ENCODE measurements around the gene ST6GALNAC5. TPM values are rescaled to one million over a fixed set of nuclear protein-coding genes. Genes with fewer than 3 reads are reported as not detected.

The ST6GALNAC5 gene
- total and polyA plus RNA-seq, 3 experiments from 2014 or later: not detected

GRCh38 chr1:76929136-76929535, 61.9 kb downstream of the ST6GALNAC5 start:
- Histone ChIP-seq H3K27me3 (ENCODE audit: insufficient read depth, low read length, poor library complexity, severe bottlenecking) (no peaks in the 10 kb centered on the region), H3K4me1 (ENCODE audit: insufficient read depth, low read length) (no peaks in the 10 kb centered on the region), H3K27ac (ENCODE audit: low read depth, low read length) (no peak overlapping the region), H3K4me3 (ENCODE audit: low read length) (no peak overlapping the region), H3K9me3 (ENCODE audit: low read length) (no peaks in the 10 kb centered on the region), H3K36me3 (ENCODE audit: insufficient read depth, low read length) (no peaks in the 10 kb centered on the region)
- Mint-ChIP-seq H3K27ac (no peak overlapping the region), H3K4me3 (no peak overlapping the region), H3K36me3 (no peaks in the 10 kb centered on the region), H3K4me1 (no peaks in the 10 kb centered on the region), H3K9me3 (peaks cover 2 to 10% (median 7%) of the 10 kb centered on the region in 5 donors), H3K27me3 (peaks cover 2 to 24% of the 10 kb centered on the region in 2 donors)
- CTCF ChIA-PET: no interaction called here
- no peak for DNase-seq
- POLR2A ChIA-PET: no interaction called here

DNA sequence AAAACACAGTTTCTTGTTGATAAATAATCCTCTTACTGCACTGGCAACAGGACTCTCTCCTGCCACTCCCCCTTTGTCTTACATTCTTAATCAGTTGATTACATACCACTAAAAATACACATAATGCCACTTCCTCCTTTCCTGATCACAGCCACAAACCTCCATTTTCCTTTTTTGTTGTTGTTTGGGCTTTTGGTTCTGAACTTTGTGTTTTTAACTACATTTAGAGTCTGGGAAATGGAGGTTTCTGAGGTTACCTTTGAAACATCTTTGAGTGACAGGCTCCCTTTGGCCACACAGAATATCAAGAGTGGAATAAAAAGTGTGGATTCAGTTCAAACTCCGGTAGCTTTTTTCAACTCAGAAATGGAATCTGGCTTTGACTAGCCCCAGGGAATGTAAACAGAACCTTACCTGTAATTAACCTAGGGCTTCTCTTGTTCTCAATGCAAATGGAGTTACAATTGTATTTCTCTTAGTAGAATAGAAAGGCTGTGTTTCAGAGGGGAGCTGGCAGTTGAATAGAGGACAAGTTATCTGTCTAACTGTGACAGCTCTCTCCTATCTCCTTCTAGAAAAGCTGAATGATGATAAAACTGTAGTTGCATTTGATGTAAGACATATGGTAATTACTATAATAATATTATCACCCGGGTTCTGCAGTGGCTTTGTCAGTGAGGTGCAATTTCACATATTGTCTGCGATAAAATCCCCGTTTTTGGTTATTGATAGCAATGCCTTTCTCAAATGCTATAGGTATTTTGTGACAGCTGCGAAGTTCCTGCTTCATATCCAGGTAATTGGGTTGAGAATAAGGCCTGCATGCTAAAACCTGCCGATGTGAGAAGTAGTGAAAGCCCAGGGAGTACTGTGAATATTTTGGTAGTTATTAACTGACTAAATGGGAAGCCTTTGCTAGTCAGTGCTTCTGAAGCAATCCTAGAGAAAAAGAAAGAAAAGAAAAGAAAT, 66.9 kb downstream of the ST6GALNAC5 start:
- H3K9me3 ChIP-seq (ENCODE audit: low read length): no peaks in the 10 kb centered on the region
- POLR2A ChIA-PET: no interaction called here
- no peaks in the 10 kb centered on the region for H3K4me1 Mint-ChIP-seq
- H3K4me3 ChIP-seq (ENCODE audit: low read length): no peak overlapping the region
- H3K36me3 ChIP-seq (ENCODE audit: insufficient read depth, low read length): no peaks in the 10 kb centered on the region
- peaks cover 3 to 22% of the 10 kb centered on the region in 2 donors for H3K27me3 Mint-ChIP-seq
- no peak for DNase-seq
- no peak overlapping the region for H3K4me3 Mint-ChIP-seq
- no peaks in the 10 kb centered on the region for H3K4me1 ChIP-seq (ENCODE audit: insufficient read depth, low read length)
- no peaks in the 10 kb centered on the region for H3K27me3 ChIP-seq (ENCODE audit: insufficient read depth, low read length, poor library complexity, severe bottlenecking)
- CTCF ChIA-PET: no interaction called here
- H3K27ac Mint-ChIP-seq: no peak overlapping the region
- no peak overlapping the region for H3K27ac ChIP-seq (ENCODE audit: low read depth, low read length)
- H3K36me3 Mint-ChIP-seq: no peaks in the 10 kb centered on the region
- peaks cover 2 to 10% (median 7%) of the 10 kb centered on the region in 5 donors for H3K9me3 Mint-ChIP-seq

DNA sequence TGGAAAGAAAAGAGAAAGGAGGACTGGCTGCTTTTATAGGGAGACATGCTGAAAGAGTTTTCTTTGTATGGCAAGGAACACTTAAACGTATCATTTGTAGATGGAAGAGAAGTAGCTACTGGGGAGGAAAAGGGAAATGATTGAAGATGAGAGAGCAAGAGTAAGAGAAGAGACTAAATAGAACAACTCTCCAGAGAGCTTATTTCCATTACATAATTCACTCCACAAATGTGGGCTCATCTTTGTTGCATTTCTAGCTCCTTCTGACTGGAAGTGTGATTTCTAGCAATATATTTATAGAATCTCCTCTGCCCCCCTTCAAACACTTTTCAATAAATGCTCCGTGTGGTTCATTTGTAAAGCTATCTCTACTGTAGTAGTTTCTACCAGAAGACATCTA, 71.0 kb downstream of the ST6GALNAC5 start:
- ChIA-PET POLR2A (no interaction called here), CTCF (no interaction called here)
- Histone ChIP-seq H3K36me3 (ENCODE audit: insufficient read depth, low read length) (no peaks in the 10 kb centered on the region), H3K27ac (ENCODE audit: low read depth, low read length) (no peak overlapping the region), H3K4me1 (ENCODE audit: insufficient read depth, low read length) (no peaks in the 10 kb centered on the region), H3K4me3 (ENCODE audit: low read length) (no peak overlapping the region), H3K27me3 (ENCODE audit: insufficient read depth, low read length, poor library complexity, severe bottlenecking) (no peaks in the 10 kb centered on the region), H3K9me3 (ENCODE audit: low read length) (no peaks in the 10 kb centered on the region)
- Mint-ChIP-seq H3K9me3 (no peaks in the 10 kb centered on the region), H3K36me3 (no peaks in the 10 kb centered on the region), H3K27ac (no peak overlapping the region), H3K4me1 (no peaks in the 10 kb centered on the region), H3K27me3 (peaks cover 1 to 3% of the 10 kb centered on the region in 2 donors), H3K4me3 (no peak overlapping the region)
- no peak for DNase-seq

DNA sequence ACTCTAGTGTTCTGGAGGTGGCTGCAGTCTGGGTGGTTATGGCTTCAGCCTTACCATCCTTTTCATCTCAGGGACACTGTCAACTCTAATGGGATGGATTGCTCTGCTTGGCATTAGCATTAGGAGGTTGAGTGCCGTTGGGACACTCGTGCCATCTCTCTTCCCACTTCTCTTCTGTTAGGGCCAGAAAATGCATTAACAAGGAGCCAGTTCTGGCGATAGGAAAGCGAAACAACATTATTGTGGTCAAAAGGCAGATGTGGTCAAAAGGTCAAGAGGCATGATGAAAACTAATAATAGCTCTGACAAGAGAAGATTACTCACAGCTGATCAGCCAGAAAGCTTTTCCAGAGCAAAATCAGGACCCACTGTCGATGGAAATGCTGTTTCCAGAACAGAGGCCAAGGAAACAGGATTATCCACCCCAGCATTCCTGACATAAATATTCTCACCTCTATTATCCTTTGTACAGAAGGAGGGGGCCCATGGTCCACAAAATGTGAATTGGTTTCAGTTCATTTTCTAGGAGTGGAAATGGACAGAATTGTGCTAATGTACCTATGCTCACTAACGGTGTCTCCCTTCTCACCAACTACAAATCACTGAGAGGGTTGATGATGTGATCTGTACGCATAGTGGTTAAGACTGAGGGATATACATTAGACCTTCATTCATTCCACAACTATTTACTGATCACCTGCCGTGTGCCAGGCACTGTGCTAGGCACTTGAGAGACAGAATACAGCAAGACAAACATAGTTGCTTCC, 72.0 kb downstream of the ST6GALNAC5 start:
- no peaks in the 10 kb centered on the region for H3K4me1 Mint-ChIP-seq
- ChIA-PET POLR2A (no interaction called here), CTCF (no interaction called here)
- no peak for DNase-seq
- H3K9me3 ChIP-seq (ENCODE audit: low read length): no peaks in the 10 kb centered on the region
- H3K27me3 Mint-ChIP-seq: peaks cover 1 to 3% of the 10 kb centered on the region in 2 donors
- no peak overlapping the region for H3K4me3 Mint-ChIP-seq
- no peaks in the 10 kb centered on the region for H3K9me3 Mint-ChIP-seq
- H3K27ac Mint-ChIP-seq: no peak overlapping the region
- no peaks in the 10 kb centered on the region for H3K4me1 ChIP-seq (ENCODE audit: insufficient read depth, low read length)
- no peaks in the 10 kb centered on the region for H3K27me3 ChIP-seq (ENCODE audit: insufficient read depth, low read length, poor library complexity, severe bottlenecking)
- H3K4me3 ChIP-seq (ENCODE audit: low read length): no peak overlapping the region
- H3K27ac ChIP-seq (ENCODE audit: low read depth, low read length): no peak overlapping the region
- no peaks in the 10 kb centered on the region for H3K36me3 Mint-ChIP-seq
- H3K36me3 ChIP-seq (ENCODE audit: insufficient read depth, low read length): no peaks in the 10 kb centered on the region

DNA sequence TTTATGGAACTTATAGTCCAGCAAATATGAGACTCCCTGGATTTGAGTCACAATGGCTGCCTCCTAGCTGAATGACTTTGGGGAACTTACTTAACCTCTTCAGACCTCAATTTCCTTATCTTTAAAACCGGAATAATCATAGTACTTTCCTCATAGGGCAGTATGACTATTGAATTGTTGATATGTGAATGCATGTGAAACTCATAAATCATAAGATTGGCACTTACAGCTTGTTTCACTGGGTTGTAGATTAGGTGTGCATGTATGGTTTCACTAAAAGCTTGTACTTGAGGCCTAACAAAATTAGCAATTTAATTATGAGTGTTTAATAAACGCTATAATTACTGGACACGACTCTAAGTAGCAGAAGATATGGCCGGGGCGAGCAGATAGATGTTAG, 72.5 kb downstream of the ST6GALNAC5 start:
- Histone ChIP-seq H3K27ac (ENCODE audit: low read depth, low read length) (no peak overlapping the region), H3K4me1 (ENCODE audit: insufficient read depth, low read length) (no peaks in the 10 kb centered on the region), H3K4me3 (ENCODE audit: low read length) (no peak overlapping the region), H3K9me3 (ENCODE audit: low read length) (no peaks in the 10 kb centered on the region), H3K27me3 (ENCODE audit: insufficient read depth, low read length, poor library complexity, severe bottlenecking) (no peaks in the 10 kb centered on the region), H3K36me3 (ENCODE audit: insufficient read depth, low read length) (no peaks in the 10 kb centered on the region)
- no peak for DNase-seq
- no peaks in the 10 kb centered on the region for H3K36me3 Mint-ChIP-seq
- no peak overlapping the region for H3K27ac Mint-ChIP-seq
- H3K4me1 Mint-ChIP-seq: no peaks in the 10 kb centered on the region
- H3K9me3 Mint-ChIP-seq: no peaks in the 10 kb centered on the region
- ChIA-PET CTCF (no interaction called here), POLR2A (no interaction called here)
- H3K27me3 Mint-ChIP-seq: peaks cover 0 to 3% of the 10 kb centered on the region in 2 donors
- H3K4me3 Mint-ChIP-seq: no peak overlapping the region

- H3K9me3 Mint-ChIP-seq: no peaks in the 10 kb centered on the region
- H3K4me1 Mint-ChIP-seq: no peaks in the 10 kb centered on the region
- Histone ChIP-seq H3K27ac (ENCODE audit: low read depth, low read length) (no peak overlapping the region), H3K27me3 (ENCODE audit: insufficient read depth, low read length, poor library complexity, severe bottlenecking) (no peaks in the 10 kb centered on the region), H3K36me3 (ENCODE audit: insufficient read depth, low read length) (no peaks in the 10 kb centered on the region), H3K4me1 (ENCODE audit: insufficient read depth, low read length) (no peaks in the 10 kb centered on the region), H3K9me3 (ENCODE audit: low read length) (no peaks in the 10 kb centered on the region), H3K4me3 (ENCODE audit: low read length) (no peak overlapping the region)
- ChIA-PET CTCF (no interaction called here), POLR2A (no interaction called here)
- no peak for DNase-seq
- H3K27ac Mint-ChIP-seq: no peak overlapping the region
- no peaks in the 10 kb centered on the region for H3K36me3 Mint-ChIP-seq
- no peak overlapping the region for H3K4me3 Mint-ChIP-seq
- peaks cover 0 to 3% of the 10 kb centered on the region in 2 donors for H3K27me3 Mint-ChIP-seq
Measured at GRCh38 chr1:76940571-76941335, 73.5 kb downstream of the ST6GALNAC5 start.

DNA sequence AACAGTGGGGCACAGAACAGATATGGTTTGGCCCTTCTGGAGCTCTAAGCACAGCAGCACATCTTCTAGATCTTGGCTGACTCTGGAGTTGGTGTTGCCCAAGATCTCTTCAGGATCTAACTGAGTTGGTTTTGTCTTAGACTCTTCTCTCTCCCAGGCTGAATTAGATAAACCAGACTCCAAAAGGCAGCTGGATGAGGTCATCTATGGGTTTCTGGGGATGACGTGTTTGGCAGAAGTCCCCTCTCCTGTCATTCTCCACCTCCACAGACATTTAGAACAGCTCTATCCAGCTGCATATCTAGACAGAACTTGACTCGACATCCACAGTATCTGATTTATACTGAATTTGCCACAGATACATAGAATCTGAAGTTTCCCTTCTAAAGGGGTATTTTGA, 75.3 kb downstream of the ST6GALNAC5 start:
- no peak overlapping the region for H3K4me3 ChIP-seq (ENCODE audit: low read length)
- no peaks in the 10 kb centered on the region for H3K9me3 ChIP-seq (ENCODE audit: low read length)
- no peaks in the 10 kb centered on the region for H3K4me1 ChIP-seq (ENCODE audit: insufficient read depth, low read length)
- H3K36me3 Mint-ChIP-seq: no peaks in the 10 kb centered on the region
- no peak overlapping the region for H3K4me3 Mint-ChIP-seq
- no peaks in the 10 kb centered on the region for H3K36me3 ChIP-seq (ENCODE audit: insufficient read depth, low read length)
- H3K4me1 Mint-ChIP-seq: no peaks in the 10 kb centered on the region
- H3K27me3 Mint-ChIP-seq: peaks cover 1 to 3% of the 10 kb centered on the region in 2 donors
- no peaks in the 10 kb centered on the region for H3K27me3 ChIP-seq (ENCODE audit: insufficient read depth, low read length, poor library complexity, severe bottlenecking)
- DNase-seq: no peak
- no peaks in the 10 kb centered on the region for H3K9me3 Mint-ChIP-seq
- no peak overlapping the region for H3K27ac ChIP-seq (ENCODE audit: low read depth, low read length)
- CTCF ChIA-PET: no interaction called here
- POLR2A ChIA-PET: no interaction called here
- no peak overlapping the region for H3K27ac Mint-ChIP-seq

- Mint-ChIP-seq H3K36me3 (no peaks in the 10 kb centered on the region), H3K27ac (no peak overlapping the region), H3K4me1 (no peaks in the 10 kb centered on the region), H3K27me3 (peaks cover 0 to 1% of the 10 kb centered on the region in 2 donors), H3K4me3 (no peak overlapping the region), H3K9me3 (no peaks in the 10 kb centered on the region)
- CTCF ChIA-PET: no interaction called here
- no peaks in the 10 kb centered on the region for H3K9me3 ChIP-seq (ENCODE audit: low read length)
- no peaks in the 10 kb centered on the region for H3K4me1 ChIP-seq (ENCODE audit: insufficient read depth, low read length)
- H3K4me3 ChIP-seq (ENCODE audit: low read length): no peak overlapping the region
- no peaks in the 10 kb centered on the region for H3K36me3 ChIP-seq (ENCODE audit: insufficient read depth, low read length)
- DNase-seq: no peak
- no peaks in the 10 kb centered on the region for H3K27me3 ChIP-seq (ENCODE audit: insufficient read depth, low read length, poor library complexity, severe bottlenecking)
- POLR2A ChIA-PET: no interaction called here
- no peak overlapping the region for H3K27ac ChIP-seq (ENCODE audit: low read depth, low read length)
Measured at GRCh38 chr1:76944942-76945341, 77.7 kb downstream of the ST6GALNAC5 start.
